ENCODE measurements around the gene SNX30. TPM values are rescaled to one million over a fixed set of nuclear protein-coding genes. Genes with fewer than 3 reads are reported as not detected.

SNX30 gene
- total RNA-seq, 1 experiment from 2014 or later = 12.7 TPM

GRCh38 chr9:112823257-112823656 is 72.7 kb downstream of the SNX30 start:
- no peak overlapping the region for H3K9ac ChIP-seq (ENCODE audit: low read length)
- no peak for TF ChIP-seq SRF (IDR thresholded peaks at IDR 0.05; ENCODE audit: low read depth)
- no peak for TF ChIP-seq MAX (IDR thresholded peaks at IDR 0.05)
- no peak for TF ChIP-seq REST (IDR thresholded peaks at IDR 0.05; ENCODE audit: low read depth)
- no peak for TF ChIP-seq CTCF (IDR thresholded peaks at IDR 0.05 in 2 of 3, conservative IDR thresholded peaks at IDR 0.05 in 1 of 3; ENCODE audit: borderline replicate concordance in 1 of 3, insufficient read depth in 1 of 3, low read depth in 2 of 3, low read length in 2 of 3)
- no peak overlapping the region for H3K4me2 ChIP-seq (ENCODE audit: low read length)
- no peak for DNase-seq (ENCODE audit: low read depth, low spot score)
- no peaks in the 10 kb centered on the region for H3K27me3 ChIP-seq (ENCODE audit: insufficient read depth, low read length)
- no peaks in the 10 kb centered on the region for H3K36me3 ChIP-seq (ENCODE audit: control insufficient read depth in 1 of 2, insufficient read depth in 2 of 2, low read length in 2 of 2)
- no peak overlapping the region for H3K4me3 ChIP-seq (replicated peaks in 1 of 2; ENCODE audit: low read depth in 1 of 2, low read length in 2 of 2)
- H3K79me2 ChIP-seq (ENCODE audit: insufficient read depth, low read length) = no peaks in the 10 kb centered on the region
- H3K27ac ChIP-seq (ENCODE audit: low read depth, low read length) = no peak overlapping the region
- intact Hi-C loops (cut with micrococcal nuclease) = no loop called here
- no peaks in the 10 kb centered on the region for H4K20me1 ChIP-seq (ENCODE audit: insufficient read depth)
- H3K9me3 ChIP-seq (ENCODE audit: control insufficient read depth in 1 of 2, insufficient read depth in 1 of 2, low read depth in 1 of 2, low read length in 2 of 2) = no peaks in the 10 kb centered on the region
- no peaks in the 10 kb centered on the region for H3K9me2 ChIP-seq (ENCODE audit: insufficient read depth)
- ChIA-PET POLR2A (no interaction called here), RAD21 (ENCODE audit: low non-redundant PET in 1 of 2, low total read pairs in 2 of 2, uncharacterized antibody in 2 of 2, unreplicated experiment in 2 of 2) (no interaction called here), CTCF (no interaction called here)
- BruUV-seq (replicated peaks) = no TSS peak
- no peak for ATAC-seq
- no peak overlapping the region for H2AFZ ChIP-seq (ENCODE audit: low read depth, low read length, poor library complexity, severe bottlenecking)
- H3K4me1 ChIP-seq (ENCODE audit: control insufficient read depth in 1 of 2, insufficient read depth in 2 of 2, low read length in 2 of 2) = no peaks in the 10 kb centered on the region
